K562 treated with DMSO at 1 percent for 24 hours (cell line): Measurements from ENCODE around the gene TMEM238L. TPM values are rescaled to one million over a fixed set of nuclear protein-coding genes. Genes with fewer than 3 reads are reported as not detected.

Experiments used
- total RNA-seq: library from RNA; unstranded; fragments of 300-600 nt; gene quantifications from 2 replicates; pipeline ENCODE4 v1.2.3, GENCODE V29; 2022; ENCODE audit warnings: low read depth; ENCODE audit not compliant: insufficient read depth

The TMEM238L gene, protein sequence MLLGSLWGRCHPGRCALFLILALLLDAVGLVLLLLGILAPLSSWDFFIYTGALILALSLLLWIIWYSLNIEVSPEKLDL
- not detected in 2 replicates for total RNA-seq

DNA sequence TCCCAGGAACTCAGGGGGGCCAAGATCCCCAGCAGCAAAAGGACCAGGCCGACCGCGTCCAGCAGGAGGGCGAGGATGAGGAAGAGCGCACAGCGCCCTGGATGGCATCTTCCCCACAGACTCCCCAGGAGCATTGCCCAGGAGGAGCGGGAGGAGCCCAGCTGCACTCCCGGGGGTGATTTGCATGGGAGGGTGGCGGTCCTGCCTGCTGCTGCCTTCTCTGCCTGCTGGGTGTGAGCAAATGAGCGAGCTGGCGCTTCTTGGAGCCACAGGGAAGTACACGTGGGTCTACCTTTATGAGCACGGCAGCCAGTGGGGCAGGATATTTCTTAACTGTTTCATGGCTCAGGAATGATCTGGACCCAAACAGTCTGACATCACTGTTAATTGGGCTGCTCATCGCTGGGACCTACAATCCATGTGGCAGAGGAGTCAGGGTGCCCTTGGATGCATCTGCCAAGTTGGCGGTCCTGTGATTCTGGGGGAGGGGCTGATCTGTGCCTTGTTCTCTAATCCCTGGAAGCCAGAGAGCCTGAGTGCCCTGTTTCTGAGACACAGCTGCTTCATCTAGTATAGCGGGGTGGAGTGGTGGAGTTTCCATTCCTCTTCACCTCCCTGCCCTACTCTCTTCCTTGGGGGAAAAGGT is at the start of gene TMEM238L:
Gene TMEM238L (minus strand): TSS at position 270 of the 646 bp plus-strand sequence. CDS start 136 bp downstream, at position 134.

DNA sequence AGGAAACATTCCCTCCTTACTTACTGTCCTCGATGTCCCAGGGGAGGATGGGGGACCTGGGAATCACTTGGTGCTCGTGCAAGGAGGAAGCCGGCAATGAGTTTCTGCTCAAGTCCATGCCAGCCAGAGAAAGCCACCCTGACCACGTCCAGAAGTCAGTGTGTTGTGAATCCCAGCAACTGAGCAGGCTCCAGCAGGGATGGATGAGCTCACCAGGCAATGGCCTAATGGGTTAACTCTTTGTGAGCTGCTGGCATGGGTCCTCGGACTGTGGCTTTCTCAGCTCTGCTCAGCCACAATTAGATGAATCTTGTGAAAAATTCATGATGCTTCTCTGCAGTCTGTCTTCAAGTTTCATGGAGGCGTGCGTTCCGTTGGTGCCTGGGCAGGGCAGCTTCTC is 34.0 kb upstream of the TMEM238L start, which contains the start of gene PIRT:
Gene PIRT (minus strand): TSS at position 167 of the 400 bp plus-strand sequence. CDS start 12,442 bp downstream, outside the sequence.

Other genes starting within 250 kb of the TMEM238L start
- 0.15 and 0.19 TPM in 2 replicates for gene MYH3, start 146.8 kb downstream of the TMEM238L start, total RNA-seq
- 6.5 and 7.8 TPM in 2 replicates for gene SCO1, start 106.6 kb downstream of the TMEM238L start, total RNA-seq
- 5.2 and 6.3 TPM in 2 replicates for gene ADPRM, start 106.5 kb downstream of the TMEM238L start, total RNA-seq
- gene TMEM220, start 74.1 kb downstream of the TMEM238L start, total RNA-seq: not detected in 2 replicates
- not detected in 2 replicates for gene PIRT, start 34.0 kb upstream of the TMEM238L start, total RNA-seq